K562 (cell line): ENCODE data around the gene ERCC1. TPM values are rescaled to one million over a fixed set of nuclear protein-coding genes. Genes with fewer than 3 reads are reported as not detected.

ENCODE experiments used
- HMBOX1 ChIP-seq: sonication (generic); IDR thresholded peaks from 2 replicates; pipeline ENCODE4 v1.6.1; 2016
- HNRNPLL ChIP-seq: fragments of 200-400 bp; formaldehyde crosslinking; IDR thresholded peaks from 2 replicates; pipeline ENCODE4 v1.6.1; 2017; ENCODE audit warnings: low read length, low read depth, mild to moderate bottlenecking; ENCODE audit not compliant: poor library complexity, severe bottlenecking
- POLR2AphosphoS2 ChIP-seq: IDR thresholded peaks from 2 replicates; pipeline ENCODE4 v1.6.1; 2012; ENCODE audit warnings: low read length, improper control_type of control experiment
- POLR3A ChIP-seq: IDR thresholded peaks from 2 replicates; pipeline ENCODE4 v1.6.1; 2011; ENCODE audit warnings: borderline replicate concordance, mild to moderate bottlenecking, moderate library complexity; ENCODE audit not compliant: insufficient read length, insufficient read depth; ENCODE audit errors: extremely low read depth
- RERE ChIP-seq: sonication (generic); formaldehyde crosslinking; IDR thresholded peaks from 2 replicates; pipeline ENCODE4 v1.8.0; 2023; ENCODE audit warnings: missing genetic modification reagents, mild to moderate bottlenecking, borderline replicate concordance
- STAT5B ChIP-seq: fragments of 250-450 bp; sonication (Bioruptor Pico); IDR thresholded peaks from 2 replicates; pipeline ENCODE4 v1.8.0; 2021; ENCODE audit warnings: mild to moderate bottlenecking, inconsistent platforms
- THAP12 ChIP-seq: fragments of 250-450 bp; sonication (Bioruptor Pico); IDR thresholded peaks from 2 replicates; pipeline ENCODE4 v1.9.0; 2021; ENCODE audit warnings: mild to moderate bottlenecking, inconsistent platforms
- ZNF717 ChIP-seq: fragments of 250-450 bp; sonication (Bioruptor Pico); IDR thresholded peaks from 2 replicates; pipeline ENCODE4 v1.5.0; 2021
- ZZZ3 ChIP-seq: fragments of 450-650 bp; IDR thresholded peaks from 2 replicates; pipeline ENCODE4 v1.6.1; 2016; ENCODE audit warnings: antibody characterized with exemption, mild to moderate bottlenecking, moderate library complexity
- polyA plus RNA-seq, 8 experiments: library from polyadenylated mRNA; depleted of rRNA in 4 of 8; stranded (reverse) in 5 of 8; unstranded in 3 of 8; fragments of >200 nt; fragmentation: Nextera tagmentation in 2 of 8; fragmentation: Illumina TruSeq in 1 of 8; extraction: Ambion mirVana in 2 of 8; extraction: Trizol in 1 of 8; gene quantifications; 2 replicates each; pipeline versions ENCODE4 v1.2.1 to v1.2.3, GENCODE V29; 2011 to 2014; ENCODE audit warnings: inconsistent platforms in 1 of 8, missing spikeins in 1 of 8
- total RNA-seq, 7 experiments: library from RNA; depleted of rRNA in 6 of 7; stranded (reverse); fragments of >200 nt in 6 of 7; fragmentation: Illumina TruSeq in 2 of 7; extraction: Trizol in 2 of 7; gene quantifications; 2 replicates each; pipeline versions ENCODE4 v1.2.1 to v1.2.3, GENCODE V29; 2011 to 2021; ENCODE audit warnings: low replicate concordance in 1 of 7
- TF ChIP-seq, protein P1 (sequence below): fragments of 200-800 bp; sonication (Bioruptor generic); IDR thresholded peaks from 2 replicates; pipeline ENCODE4 v1.6.1; 2016; ENCODE audit warnings: missing genetic modification characterization, missing compliant biosample characterization

The ERCC1 gene
- total and polyA plus RNA-seq, 9 of the 15 experiments (the other 6 are each of a cell fraction or from before 2014, with no cell fraction given): 9.3 to 92.6 (median 60.0) TPM

- TF ChIP-seq THAP12 (CRISPR knock-in tag) (no peak), STAT5B (no peak), POLR3A (no peak), HMBOX1 (no peak), POLR2AphosphoS2 (no peak), RERE (CRISPR knock-in tag) (no peak), HNRNPLL (no peak), ZNF717 (CRISPR knock-in tag) (no peak), ZZZ3 (no peak)
- TF ChIP-seq, protein P1, sequence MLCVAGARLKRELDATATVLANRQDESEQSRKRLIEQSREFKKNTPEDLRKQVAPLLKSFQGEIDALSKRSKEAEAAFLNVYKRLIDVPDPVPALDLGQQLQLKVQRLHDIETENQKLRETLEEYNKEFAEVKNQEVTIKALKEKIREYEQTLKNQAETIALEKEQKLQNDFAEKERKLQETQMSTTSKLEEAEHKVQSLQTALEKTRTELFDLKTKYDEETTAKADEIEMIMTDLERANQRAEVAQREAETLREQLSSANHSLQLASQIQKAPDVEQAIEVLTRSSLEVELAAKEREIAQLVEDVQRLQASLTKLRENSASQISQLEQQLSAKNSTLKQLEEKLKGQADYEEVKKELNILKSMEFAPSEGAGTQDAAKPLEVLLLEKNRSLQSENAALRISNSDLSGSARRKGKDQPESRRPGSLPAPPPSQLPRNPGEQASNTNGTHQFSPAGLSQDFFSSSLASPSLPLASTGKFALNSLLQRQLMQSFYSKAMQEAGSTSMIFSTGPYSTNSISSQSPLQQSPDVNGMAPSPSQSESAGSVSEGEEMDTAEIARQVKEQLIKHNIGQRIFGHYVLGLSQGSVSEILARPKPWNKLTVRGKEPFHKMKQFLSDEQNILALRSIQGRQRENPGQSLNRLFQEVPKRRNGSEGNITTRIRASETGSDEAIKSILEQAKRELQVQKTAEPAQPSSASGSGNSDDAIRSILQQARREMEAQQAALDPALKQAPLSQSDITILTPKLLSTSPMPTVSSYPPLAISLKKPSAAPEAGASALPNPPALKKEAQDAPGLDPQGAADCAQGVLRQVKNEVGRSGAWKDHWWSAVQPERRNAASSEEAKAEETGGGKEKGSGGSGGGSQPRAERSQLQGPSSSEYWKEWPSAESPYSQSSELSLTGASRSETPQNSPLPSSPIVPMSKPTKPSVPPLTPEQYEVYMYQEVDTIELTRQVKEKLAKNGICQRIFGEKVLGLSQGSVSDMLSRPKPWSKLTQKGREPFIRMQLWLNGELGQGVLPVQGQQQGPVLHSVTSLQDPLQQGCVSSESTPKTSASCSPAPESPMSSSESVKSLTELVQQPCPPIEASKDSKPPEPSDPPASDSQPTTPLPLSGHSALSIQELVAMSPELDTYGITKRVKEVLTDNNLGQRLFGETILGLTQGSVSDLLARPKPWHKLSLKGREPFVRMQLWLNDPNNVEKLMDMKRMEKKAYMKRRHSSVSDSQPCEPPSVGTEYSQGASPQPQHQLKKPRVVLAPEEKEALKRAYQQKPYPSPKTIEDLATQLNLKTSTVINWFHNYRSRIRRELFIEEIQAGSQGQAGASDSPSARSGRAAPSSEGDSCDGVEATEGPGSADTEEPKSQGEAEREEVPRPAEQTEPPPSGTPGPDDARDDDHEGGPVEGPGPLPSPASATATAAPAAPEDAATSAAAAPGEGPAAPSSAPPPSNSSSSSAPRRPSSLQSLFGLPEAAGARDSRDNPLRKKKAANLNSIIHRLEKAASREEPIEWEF: no peak
Observed at GRCh38 chr19:45382426-45382825, 41.3 kb downstream of the ERCC1 start (continued).
